Keratinocyte (primary cell): Measurements from ENCODE around the gene PECR.

Experiments used
- CTCF ChIP-seq, 3 experiments: IDR thresholded peaks in 1 of 3; conservative IDR thresholded peaks in 1 of 3; optimal IDR thresholded peaks in 1 of 3; 2 replicates in 2 of 3; 3 replicates in 1 of 3; pipeline versions ENCODE3 to v1.5.1; 2011; ENCODE audit warnings: low read length in 3 of 3, mild to moderate bottlenecking in 3 of 3, moderate library complexity in 2 of 3, control low read depth in 1 of 3, inconsistent platforms in 1 of 3; ENCODE audit not compliant: insufficient read depth in 2 of 3; ENCODE audit errors: extremely low read depth in 1 of 3
- EZH2 ChIP-seq: IDR thresholded peaks from one replicate; pipeline ENCODE4 v1.6.1; 2012; ENCODE audit warnings: inconsistent platforms, mild to moderate bottlenecking, low read length, moderate library complexity

GRCh38 chr2:216072473-216072872, 9.1 kb downstream of the PECR start:
- TF ChIP-seq CTCF (optimal IDR thresholded peaks at IDR 0.05 in 1 of 3, IDR thresholded peaks at IDR 0.05 in 1 of 3, conservative IDR thresholded peaks at IDR 0.05 in 1 of 3; ENCODE audit: extremely low read depth in 1 of 3, insufficient read depth in 2 of 3, low read length in 3 of 3) (no peak), EZH2 (no peak)
